ENCODE measurements around the gene SERPINE3. TPM values are rescaled to one million over a fixed set of nuclear protein-coding genes. Genes with fewer than 3 reads are reported as not detected.

SERPINE3 gene
- total RNA-seq, 1 donor from 2014 or later = 0.47 TPM

- Mint-ChIP-seq H3K27ac (no peak overlapping the region), H3K36me3 (no peaks in the 10 kb centered on the region), H3K9me3 (no peaks in the 10 kb centered on the region), H3K27me3 (ENCODE audit: insufficient read depth, low read depth) (peaks cover 7% of the 10 kb centered on the region), H3K4me1 (peaks cover 16% of the 10 kb centered on the region), H3K4me3 (no peak overlapping the region)
- Histone ChIP-seq H3K27ac (no peak overlapping the region), H3K9ac (no peak overlapping the region), H4K20me1 (ENCODE audit: low read depth) (no peaks in the 10 kb centered on the region), H2AFZ (replicated peaks) (no peak overlapping the region), H3K4me3 (no peak overlapping the region), H3K4me2 (no peak overlapping the region), H3K36me3 (no peaks in the 10 kb centered on the region), H3F3A (ENCODE audit: low read depth) (peaks cover 23% of the 10 kb centered on the region), H3K9me3 (ENCODE audit: low read depth) (no peaks in the 10 kb centered on the region), H3K4me1 (peaks cover 27% of the 10 kb centered on the region), H3K79me2 (ENCODE audit: low read depth) (no peaks in the 10 kb centered on the region), H3K27me3 (no peaks in the 10 kb centered on the region)
- DNase-seq (ENCODE audit: low spot score) = no peak
- no peak for TF ChIP-seq CTCF (IDR thresholded peaks at IDR 0.05)
- no peak for TF ChIP-seq EZH2 (IDR thresholded peaks at IDR 0.05)
- no peak for TF ChIP-seq EZH2phosphoT487 (IDR thresholded peaks at IDR 0.05)
These were observed 8.7 kb upstream of the SERPINE3 start for GRCh38 chr13:51330791-51331190.

GRCh38 chr13:51331354-51331861 lies 8.1 kb upstream of the SERPINE3 start:
- Mint-ChIP-seq H3K4me3 (peak overlapping the region; percentile 15), H3K27me3 (ENCODE audit: insufficient read depth, low read depth) (peaks cover 7% of the 10 kb centered on the region), H3K36me3 (no peaks in the 10 kb centered on the region), H3K4me1 (peaks cover 12% of the 10 kb centered on the region), H3K27ac (no peak overlapping the region), H3K9me3 (no peaks in the 10 kb centered on the region)
- no peak for TF ChIP-seq EZH2phosphoT487 (IDR thresholded peaks at IDR 0.05)
- TF ChIP-seq CTCF (IDR thresholded peaks at IDR 0.05) = no peak
- Histone ChIP-seq H3K4me1 (peaks cover 20% of the 10 kb centered on the region), H3F3A (ENCODE audit: low read depth) (peaks cover 23% of the 10 kb centered on the region), H3K4me2 (no peak overlapping the region), H3K9ac (no peak overlapping the region), H3K9me3 (ENCODE audit: low read depth) (no peaks in the 10 kb centered on the region), H2AFZ (replicated peaks) (no peak overlapping the region), H3K79me2 (ENCODE audit: low read depth) (no peaks in the 10 kb centered on the region), H3K27me3 (no peaks in the 10 kb centered on the region), H3K36me3 (no peaks in the 10 kb centered on the region), H3K4me3 (no peak overlapping the region), H3K27ac (no peak overlapping the region), H4K20me1 (ENCODE audit: low read depth) (no peaks in the 10 kb centered on the region)
- no peak for DNase-seq (ENCODE audit: low spot score)

GRCh38 chr13:51332566-51333361 lies 6.7 kb upstream of the SERPINE3 start:
- no peaks in the 10 kb centered on the region for H3K9me3 ChIP-seq (ENCODE audit: low read depth)
- H3K4me2 ChIP-seq = no peak overlapping the region
- no peaks in the 10 kb centered on the region for H3K36me3 ChIP-seq
- no peak overlapping the region for H3K4me3 ChIP-seq
- peaks cover 7% of the 10 kb centered on the region for H3K27me3 Mint-ChIP-seq (ENCODE audit: insufficient read depth, low read depth)
- H3K27ac Mint-ChIP-seq = no peak overlapping the region
- peaks cover 19% of the 10 kb centered on the region for H3K4me1 ChIP-seq
- H3K27ac ChIP-seq = no peak overlapping the region
- TF ChIP-seq CTCF (IDR thresholded peaks at IDR 0.05) (no peak), EZH2 (IDR thresholded peaks at IDR 0.05) (no peak)
- H3K79me2 ChIP-seq (ENCODE audit: low read depth) = no peaks in the 10 kb centered on the region
- peaks cover 12% of the 10 kb centered on the region for H3K4me1 Mint-ChIP-seq
- peaks cover 23% of the 10 kb centered on the region for H3F3A ChIP-seq (ENCODE audit: low read depth)
- H3K9ac ChIP-seq = no peak overlapping the region
- no peak overlapping the region for H2AFZ ChIP-seq (replicated peaks)
- H4K20me1 ChIP-seq (ENCODE audit: low read depth) = no peaks in the 10 kb centered on the region
- H3K36me3 Mint-ChIP-seq = no peaks in the 10 kb centered on the region
- H3K27me3 ChIP-seq = no peaks in the 10 kb centered on the region
- DNase-seq (ENCODE audit: low spot score) = no peak
- no peaks in the 10 kb centered on the region for H3K9me3 Mint-ChIP-seq
- no peak overlapping the region for H3K4me3 Mint-ChIP-seq
